ENCODE results near the gene GAS6.
A peak's percentile ranks its signal among the peaks of the same experiment; 100 is the strongest.

GAS6 gene

DNA sequence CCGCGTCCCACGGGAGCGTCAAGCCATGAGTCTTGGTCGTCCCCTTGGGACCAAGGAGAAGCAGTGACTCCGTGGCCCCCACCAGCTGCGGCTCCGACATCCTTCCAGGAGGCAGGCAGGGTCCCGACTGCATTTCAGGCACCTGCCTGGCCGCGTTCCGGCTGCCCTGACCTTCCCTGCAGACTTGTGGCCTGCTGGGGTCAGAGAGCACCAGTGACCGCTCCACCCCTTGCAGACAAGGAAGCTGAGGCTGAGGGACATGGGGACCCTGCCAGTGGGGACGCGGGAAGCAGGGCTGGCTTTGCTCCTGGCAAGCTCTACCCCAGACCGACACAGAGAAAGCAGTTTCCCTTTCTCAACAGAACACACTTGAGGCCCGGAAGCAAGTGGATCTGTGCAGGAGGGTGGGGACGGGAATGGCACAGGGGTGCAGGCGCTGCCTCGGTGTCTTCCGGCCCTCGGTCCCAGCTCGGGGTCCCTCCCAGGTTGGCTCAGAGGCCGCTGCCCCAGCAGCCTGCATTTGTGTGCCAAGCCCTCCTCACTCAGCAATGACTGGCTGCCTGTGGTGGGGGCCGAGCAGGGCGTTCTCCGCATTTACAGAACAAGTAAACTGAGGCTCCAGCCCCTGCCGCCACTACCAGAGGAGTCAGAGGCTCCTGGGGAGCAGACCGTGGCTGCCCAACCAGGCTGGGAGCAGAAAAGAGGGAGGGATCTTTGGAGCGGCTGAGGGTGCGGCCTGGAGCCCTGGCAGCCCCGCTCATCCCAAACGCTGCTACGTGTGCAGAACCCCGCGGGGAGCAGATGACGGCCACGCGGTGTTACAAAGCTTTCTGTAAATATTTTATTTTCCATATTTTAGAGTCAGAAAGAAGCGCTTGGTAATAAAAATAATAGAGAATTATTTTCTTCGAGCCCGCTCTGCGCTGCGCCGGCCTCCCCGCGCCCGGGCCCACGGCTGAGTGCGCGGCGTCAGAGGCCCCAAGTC is 43.9 kb downstream of the GAS6 start:
- DNase-seq (ENCODE audit: low read depth) = no peak

DNA sequence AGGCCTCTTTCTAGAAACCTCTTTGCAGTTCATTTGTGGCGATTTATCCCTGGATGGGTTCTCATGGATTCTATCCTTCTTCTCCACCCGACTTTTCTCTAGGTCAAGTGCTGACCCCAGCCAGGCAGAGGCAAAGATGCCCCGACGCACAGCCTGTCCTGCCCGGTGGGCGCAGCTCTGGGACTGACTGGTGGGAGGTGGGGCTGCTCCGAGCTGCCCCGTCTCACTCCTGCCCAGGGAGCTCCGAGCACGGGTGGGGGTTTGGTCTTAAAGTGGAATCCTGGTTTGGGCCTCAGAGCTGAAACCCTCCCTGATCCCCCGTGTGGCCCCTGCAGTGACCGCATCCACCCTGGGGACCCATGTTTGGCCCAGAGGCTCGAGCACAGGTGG is 44.5 kb downstream of the GAS6 start:
- DNase-seq (ENCODE audit: low read depth) = no peak

DNA sequence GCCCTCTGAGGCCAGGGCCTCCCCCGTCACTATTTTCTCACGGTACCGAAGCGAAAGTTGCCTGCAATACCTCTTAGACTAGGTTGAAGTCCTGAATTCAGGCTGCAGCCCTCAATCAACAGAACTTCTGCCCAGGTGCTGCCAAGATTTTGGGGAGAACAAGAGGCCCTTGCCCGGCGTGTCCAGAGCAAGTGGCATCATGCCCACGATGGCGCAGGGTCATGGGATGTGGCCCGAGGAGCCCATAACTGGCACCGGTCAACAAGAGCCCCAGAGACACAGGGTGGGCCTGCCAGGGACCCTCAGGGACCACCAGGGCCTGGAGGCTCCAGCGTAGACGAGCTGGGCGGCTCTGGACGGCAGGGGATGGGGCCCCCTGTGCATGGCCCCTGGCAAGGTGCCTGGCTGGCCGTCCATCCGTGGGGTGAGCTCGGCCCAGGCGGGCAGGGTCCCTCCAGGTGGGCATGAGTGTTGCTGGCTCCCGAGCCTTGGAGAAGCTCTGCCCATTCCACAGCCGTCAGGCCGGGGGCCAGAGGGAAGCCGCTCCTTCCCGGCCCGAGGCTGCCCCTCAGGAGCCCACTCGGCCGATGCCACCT is 45.1 kb downstream of the GAS6 start:
- no peak for DNase-seq (ENCODE audit: low read depth)

DNA sequence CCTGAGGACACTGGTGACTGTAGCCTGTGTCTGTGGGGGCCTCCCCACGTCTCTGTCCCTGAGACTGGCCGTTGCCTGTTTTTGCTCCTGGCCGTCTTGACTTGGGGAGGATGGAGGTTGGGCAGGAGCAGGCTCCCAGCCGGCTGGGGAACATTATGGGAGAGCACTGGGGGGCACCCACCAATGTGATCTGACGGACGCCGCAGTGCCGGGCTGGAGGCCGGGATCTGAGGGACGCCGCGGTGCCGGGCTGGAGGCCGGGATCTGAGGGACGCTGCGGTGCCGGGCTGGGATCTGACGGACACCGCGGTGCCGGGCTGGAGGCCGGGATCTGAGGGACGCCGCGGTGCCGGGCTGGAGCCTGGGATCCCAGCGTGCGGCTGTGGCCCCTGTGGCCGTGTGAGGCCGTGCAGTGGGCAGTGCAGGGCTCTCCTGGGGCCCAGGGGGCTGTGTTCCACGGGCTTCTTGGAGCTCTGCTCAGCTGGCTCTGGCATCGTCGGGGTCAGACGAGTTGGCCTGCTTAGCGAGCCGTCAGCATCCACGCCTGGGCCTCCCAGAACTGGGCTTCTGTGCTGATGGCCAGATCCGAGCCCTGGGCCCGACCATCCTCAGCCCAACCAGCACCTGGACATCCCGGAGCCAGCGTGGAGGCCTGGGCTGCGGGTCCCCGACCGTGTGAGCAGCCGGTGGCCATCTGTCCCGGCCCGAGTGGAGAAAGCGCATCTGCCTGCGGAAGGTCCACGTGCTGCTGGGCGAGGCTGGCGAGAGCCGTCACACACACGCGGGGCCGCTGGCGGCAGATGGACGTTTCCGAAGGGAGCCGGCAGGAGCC is 45.8 kb downstream of the GAS6 start:
- no peak for DNase-seq (ENCODE audit: low read depth)

DNA sequence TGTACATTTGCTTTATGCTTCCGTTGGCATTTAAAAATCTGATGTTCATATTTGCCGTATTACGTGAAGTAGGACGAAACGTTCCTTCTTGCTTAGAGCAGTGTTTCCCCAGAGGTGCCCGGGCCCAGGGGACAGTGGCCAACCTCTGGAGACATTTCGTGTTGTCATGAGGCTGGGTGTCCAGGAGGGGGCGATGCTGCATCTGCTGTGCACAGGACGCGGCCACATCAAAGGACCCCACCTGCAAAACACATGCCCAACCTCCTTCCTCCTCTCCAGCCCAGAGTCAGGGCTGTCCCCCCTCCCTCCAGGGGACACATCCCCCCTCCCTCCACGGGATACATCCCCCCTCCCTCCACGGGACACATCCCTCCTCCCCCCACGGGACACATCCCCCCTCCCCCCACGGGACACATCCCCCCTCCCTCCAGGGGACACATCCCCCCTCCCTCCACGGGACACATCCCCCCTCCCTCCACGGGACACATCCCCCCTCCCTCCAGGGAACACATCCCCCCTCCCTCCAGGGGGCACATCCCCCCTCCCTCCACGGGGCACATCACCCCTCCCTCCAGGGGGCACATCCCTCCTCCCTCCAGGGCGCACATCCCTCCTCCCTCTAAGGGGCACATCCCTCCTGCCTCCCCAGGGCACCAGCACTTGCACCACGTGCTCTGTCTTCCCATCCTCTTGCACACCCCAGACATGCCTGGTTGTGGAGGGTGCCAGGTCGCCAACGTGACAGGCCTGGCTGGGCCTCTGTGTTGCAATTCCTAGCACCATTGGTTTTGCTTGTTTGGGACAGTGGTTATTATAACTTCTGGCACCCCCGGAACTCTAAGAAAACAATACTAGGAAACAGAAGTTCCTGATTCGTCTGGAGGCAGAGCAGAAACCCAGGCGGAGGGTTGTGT is 46.7 kb downstream of the GAS6 start:
- DNase-seq (ENCODE audit: low read depth) = peak; percentile 82

DNA sequence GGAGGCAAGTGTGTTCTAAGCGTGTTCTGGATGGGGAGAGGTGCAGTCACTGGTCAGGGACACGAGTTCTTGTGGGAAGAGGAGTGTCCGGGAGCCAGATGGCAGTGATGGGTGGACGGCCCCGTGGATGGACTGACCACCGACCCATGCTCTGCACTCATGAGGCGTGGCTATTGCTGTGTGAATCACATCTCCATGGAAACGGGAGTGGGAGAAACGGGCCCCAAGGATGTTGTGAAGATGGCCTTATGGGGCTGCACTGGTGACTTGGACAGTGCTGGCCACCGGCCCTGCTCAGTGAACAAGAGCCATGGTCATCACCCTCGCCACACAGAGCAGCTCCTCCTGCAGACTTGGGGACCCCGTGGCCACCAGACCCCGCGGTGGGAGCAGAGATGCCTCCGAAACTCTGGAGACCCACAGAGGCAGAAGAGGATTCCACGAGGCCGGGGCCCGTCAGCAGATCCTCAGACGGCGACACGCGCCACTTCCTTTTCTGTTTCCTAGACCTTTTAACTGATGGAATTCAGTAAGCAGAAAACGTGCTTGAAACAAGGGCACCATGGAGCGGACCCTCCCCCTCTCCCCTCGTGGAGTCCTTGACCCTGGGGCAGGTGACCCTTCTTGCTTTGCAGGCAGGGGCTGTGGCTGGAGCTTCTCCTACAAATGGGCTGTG is 47.5 kb downstream of the GAS6 start:
- DNase-seq (ENCODE audit: low read depth) = no peak

DNA sequence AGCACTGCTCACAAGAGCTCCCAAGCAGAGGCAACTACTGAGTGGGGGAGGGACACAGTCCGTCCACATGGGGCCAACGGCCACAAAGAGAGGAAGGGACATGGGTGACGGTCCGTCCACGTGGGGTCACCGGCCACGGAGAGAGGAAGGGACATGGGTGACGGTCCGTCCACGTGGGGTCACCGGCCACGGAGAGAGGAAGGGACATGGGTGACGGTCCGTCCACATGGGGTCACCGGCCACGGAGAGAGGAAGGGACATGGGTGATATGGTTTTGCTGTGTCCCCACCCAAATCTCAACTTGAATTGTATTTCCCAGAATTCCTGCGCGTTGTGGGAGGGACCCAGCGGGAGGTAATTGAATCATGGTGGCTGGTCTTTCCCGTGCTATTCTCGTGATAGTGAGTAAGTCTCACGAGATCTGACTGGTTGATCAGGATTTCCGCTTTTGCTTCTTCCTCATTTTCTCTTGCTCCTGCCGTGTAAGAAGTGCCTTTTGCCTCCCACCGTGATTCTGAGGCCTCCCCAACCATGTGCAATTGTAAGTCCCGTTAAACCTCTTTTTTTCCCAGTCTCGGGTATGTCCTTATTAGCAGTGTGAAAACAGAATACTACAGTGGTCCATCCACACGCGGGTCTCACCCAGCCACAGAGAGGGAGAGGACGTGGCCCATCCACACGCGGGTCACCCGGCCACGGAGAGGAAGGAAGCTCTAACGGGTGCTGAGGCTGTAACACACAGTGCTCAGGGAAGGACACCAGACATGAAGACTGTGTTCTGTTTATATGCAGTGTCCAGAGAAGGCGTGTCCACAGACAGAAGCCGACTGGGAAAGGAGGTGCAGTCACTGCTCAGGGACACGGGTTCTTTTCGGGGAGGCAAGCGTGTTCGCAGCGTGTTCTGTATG is 48.5 kb downstream of the GAS6 start:
- DNase-seq (ENCODE audit: low read depth) = peak; percentile 24

DNA sequence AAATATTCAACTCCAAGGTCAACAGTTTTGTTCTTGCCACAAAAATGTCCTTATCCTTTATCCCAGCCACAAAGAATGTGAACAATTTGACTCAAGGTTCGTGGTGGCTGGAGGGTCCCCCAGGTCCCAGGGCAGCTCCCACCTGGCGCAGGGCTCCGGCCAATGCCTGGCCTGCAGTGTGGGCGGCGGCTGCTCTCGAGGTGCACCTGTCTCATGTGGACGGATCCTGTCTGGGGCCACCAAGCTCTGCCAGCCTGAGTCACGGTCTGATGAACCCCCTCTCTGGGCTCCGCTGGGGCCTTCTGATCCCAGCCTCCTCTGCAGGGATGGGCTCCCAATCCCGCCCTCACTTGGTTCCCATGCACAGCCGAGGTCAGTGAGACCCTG is 49.4 kb downstream of the GAS6 start:
- DNase-seq (ENCODE audit: low read depth) = no peak

DNA sequence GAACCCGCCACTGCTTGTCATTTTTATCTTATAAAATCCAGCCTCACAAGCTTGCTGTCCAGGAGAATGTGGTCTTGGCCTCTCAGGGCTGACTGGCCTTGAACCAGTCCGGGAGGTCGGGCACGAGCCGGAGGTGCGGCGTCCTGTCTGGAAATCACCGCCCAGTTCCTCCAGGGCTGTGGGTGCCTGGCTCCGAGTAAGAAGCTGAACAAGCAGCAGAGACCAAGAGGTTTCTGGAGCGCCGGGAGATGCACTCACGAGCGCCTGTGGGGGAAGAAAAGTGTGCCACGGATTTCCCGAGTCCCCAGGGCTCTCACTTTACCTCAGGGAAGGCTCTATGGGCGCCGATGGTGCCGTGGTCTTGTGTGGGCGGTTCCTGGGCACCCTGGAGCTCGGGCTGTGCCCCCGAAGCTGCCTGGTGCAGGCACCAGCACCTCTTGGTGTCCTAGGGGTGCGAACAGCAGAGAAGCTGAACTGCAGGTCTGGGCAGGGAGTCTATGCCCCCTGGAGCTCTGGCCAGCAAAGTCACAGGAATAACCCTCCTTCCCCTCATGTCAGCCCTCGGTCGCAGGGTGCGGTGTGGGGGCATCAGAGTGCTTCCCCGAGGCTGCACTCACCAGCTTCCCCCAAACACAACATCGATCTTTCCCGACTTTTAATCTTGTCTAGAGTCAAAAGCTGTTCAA is 50.0 kb downstream of the GAS6 start:
- no peak for DNase-seq (ENCODE audit: low read depth)

DNA sequence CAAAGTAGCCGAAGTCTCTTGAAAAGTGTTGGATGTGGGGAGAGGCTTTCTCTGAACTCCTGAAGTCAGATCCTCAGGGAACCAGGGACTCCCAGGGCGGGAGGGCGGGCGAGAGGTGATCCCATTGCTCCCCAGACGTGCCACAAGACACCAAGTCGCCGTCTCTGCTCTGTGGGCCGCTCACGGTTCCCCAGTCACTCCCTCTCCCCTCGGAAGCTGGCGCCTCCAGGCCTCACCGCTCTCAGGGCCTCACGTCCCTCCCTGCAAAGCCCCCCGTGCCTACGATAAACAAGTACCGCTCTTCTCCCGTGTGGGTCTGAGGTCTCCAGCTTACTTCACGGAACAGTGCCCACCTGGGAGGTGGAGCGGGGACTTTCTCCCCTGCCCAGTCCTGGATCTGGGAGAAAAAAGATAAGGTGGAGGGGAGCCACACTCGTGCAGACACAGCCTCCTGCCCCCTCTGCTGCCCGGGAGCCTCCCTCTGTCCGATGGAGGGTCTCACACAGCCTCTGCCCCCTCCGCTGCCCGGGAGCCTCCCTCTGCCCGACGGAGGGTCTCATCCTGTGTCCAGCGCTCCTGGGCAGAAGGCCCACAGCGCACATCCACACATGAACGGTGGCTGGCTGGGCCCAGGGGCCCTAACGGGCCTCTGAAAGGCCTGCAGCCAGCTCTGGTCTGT is 50.7 kb downstream of the GAS6 start:
- no peak for DNase-seq (ENCODE audit: low read depth)

DNA sequence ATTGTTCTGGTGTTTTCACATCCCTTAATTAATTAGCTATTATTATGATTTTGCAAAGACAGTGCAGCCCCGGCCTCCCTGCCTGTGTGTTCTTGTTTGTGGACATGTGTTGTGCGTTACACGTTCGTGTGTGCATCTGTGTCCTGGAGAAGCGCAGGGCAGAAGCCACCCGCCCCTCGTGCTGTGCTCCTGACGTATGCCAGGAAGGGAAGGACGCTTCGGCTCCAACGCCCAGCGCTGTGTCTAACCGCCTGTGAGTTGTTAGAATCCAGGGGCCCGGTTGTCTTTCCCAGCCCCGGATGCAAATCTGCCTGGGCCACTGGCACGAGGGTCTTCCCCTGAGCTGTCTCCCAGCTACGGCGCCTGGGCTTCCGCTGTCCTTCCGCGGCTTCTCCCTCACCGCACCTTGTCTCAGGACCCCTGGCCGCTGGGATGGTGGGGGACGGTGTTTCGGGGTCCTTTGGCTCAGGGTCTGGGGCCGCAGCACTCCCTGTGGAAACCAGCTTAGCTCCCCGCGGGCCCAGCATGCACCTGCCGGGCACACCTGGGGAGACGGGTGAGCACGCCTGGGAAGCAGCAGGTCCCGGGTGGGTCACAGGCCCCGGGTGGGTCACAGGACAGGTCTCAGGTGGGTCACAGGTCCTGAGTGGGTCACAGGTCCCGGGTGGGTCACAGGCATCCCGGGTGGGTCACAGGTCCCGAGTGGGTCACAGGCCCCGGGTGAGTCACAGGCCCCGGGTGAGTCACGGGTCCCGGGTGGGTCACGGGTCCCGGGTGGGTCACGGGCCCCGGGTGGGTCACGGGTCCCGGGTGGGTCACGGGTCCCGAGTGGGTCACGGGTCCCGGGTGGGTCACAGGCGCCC is 51.5 kb downstream of the GAS6 start:
- no peak for DNase-seq (ENCODE audit: low read depth)

DNA sequence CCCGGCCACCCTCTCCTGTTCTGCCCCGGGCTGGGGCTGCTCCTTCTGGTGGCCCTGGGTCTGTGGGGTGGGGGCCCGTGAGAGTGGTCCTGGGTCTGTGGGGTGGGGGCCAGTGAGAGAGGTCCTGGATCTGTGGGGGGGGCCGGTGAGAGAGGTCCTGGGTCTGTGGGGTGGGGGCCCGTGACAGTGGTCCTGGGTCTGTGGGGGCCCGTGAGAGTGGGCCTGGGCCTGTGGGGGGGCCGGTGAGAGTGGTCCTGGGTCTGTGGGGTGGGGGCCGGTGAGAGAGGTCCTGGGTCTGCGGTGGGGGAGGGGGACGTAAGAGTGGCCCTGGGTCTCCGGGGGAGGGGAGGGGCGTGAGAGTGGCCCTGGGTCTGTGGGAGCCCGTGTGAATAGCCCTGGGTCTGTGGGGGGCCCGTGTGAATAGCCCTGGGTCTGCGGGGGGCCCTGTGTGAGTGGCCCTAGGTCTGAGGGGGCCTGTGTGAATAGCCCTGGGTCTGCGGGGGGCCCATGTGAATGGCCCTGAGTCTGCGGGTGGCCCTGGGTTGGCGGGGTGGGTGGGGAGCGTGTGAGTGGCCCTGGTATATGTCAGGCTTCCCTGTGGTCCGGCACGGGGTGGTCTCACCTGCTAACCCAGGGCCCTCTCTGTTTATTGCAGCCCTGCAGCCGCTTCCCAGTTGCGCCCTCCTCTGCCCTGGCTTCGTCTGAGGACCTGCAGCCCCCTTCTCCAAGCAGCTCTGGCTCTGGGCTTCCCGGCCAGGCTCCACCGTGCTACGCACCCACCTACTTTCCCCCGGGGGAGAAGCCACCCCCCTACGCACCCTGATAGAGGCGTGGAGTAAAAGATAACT is 52.6 kb downstream of the GAS6 start:
- no peak for DNase-seq (ENCODE audit: low read depth)

DNA sequence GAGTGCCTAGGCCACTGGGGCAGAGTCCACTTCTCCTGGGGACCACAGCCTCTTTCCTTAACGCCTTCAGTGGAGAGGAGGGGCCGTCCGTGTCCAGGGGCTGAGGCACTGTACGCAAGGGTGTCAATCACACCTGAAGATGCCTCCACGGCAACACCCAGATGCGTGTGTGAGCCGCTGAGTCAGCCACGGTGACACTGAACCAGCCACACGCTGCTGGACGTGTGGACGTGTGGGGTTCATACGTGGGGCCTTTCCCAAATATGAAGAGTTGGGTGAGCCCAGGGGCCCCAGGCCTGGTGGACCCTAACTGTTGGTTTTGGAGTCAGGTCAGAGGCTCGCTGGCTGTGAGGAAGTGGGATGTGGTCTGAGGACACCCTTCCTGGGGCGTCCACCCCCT is 53.2 kb downstream of the GAS6 start:
- no peak for DNase-seq (ENCODE audit: low read depth)

DNA sequence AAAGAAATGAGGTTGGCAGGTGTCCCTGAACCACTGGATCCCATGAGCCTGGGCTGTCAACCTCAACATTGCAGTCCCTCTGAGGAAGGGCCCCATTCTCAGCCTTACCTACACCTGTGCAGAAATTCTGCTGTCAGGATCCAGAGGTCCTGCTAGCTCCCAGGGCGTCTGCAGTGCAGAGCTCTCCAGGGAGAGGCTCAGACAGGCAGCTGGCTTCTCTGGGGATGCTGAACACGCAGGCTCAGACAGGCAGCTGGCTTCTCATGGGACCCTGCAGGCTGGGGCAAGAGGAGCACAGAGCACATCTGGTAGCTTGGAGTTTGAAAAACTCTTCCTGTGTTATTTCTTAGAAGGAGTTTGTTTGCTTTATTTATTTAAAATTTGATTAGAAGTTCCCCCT is 53.9 kb downstream of the GAS6 start:
- no peak for DNase-seq (ENCODE audit: low read depth)

DNA sequence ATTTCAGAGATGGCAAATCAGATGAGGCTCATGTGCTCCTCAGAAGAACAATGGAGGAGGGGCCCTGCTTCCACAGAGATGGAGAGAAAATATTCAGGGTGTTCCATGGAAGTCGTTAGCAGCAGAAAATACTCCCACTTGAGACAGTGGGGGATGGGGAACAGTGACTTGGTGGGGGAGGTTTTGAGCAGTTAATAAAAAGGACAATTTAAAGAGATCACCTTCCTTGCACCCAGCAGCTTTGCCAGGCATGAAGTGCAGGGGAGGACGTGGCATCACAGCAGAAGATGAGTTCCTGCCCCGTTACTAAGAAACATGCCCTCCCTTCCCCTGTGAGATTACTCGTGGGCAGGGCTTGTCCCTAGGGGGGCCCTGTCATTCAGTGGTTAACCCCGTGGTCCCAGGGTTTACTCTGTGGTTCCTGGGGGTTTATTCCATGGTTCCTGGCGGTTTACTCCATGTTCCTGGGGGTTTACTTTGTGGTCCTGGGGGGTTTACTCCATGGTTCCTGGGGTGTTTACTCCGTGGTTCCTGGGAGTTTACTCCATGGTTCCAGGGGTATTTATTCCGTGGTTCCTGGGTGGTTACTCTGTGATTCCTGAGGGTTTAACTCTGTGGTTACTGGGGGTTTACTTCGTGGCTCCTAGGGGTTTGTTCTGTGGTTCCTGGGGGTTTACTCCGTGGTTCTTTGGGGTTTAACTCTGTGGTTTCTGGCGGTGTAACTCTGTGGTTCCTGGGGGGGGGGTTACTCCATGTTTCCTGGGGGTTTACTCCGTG is 55.6 kb downstream of the GAS6 start:
- DNase-seq (ENCODE audit: low read depth) = no peak

DNA sequence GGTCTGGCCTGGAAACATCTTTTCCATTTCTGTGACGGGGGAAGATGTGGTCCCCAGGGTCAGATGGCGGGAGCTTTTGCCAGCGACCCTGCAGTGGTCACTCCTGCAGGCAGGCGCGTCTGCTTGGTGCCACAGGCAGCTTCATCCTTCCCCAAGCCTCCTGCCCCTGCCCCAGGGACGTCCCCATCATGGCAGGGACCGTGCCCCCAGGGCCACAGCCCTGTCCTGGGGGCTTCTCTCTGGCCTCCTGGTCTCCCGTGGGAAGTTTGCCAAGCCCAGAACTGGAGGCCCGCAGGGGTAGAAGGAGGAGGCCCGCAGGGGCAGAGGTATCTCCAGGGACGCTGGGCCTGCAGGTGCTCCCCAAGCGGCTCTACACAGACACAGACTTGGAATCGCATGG is 57.4 kb downstream of the GAS6 start:
- no peak for DNase-seq (ENCODE audit: low read depth)

Data from activated T-cell treated with anti-CD3 and anti-CD28 coated beads for 48 hours (primary cell).